ENCODE data around the gene SPATA18.

Gene SPATA18

GRCh38 chr4:52093466-52093865 lies 42.4 kb downstream of the SPATA18 start:
- TF ChIP-seq CTCF (IDR thresholded peaks at IDR 0.05), result no peak
- no peak overlapping the region for H3K4me3 ChIP-seq
- H3K27ac ChIP-seq, result no peak overlapping the region
- no peak for DNase-seq (ENCODE audit: low spot score)

- no peak for TF ChIP-seq CTCF (IDR thresholded peaks at IDR 0.05)
- Histone ChIP-seq H3K4me3 (no peak overlapping the region), H3K27ac (no peak overlapping the region)
- no peak for DNase-seq (ENCODE audit: low spot score)
These were observed 43.5 kb downstream of the SPATA18 start for GRCh38 chr4:52094376-52095145.

GRCh38 chr4:52095374-52095773 lies 44.3 kb downstream of the SPATA18 start:
- Histone ChIP-seq H3K27ac (no peak overlapping the region), H3K4me3 (no peak overlapping the region)
- no peak for TF ChIP-seq CTCF (IDR thresholded peaks at IDR 0.05)
- DNase-seq (ENCODE audit: low spot score), result no peak

- TF ChIP-seq CTCF (IDR thresholded peaks at IDR 0.05), result no peak
- no peak for DNase-seq (ENCODE audit: low spot score)
- Histone ChIP-seq H3K4me3 (no peak overlapping the region), H3K27ac (no peak overlapping the region)
These were observed 44.9 kb downstream of the SPATA18 start for GRCh38 chr4:52096048-52096447.

GRCh38 chr4:52098618-52099017 lies 47.5 kb downstream of the SPATA18 start:
- Histone ChIP-seq H3K27ac (no peak overlapping the region), H3K4me3 (no peak overlapping the region)
- no peak for DNase-seq (ENCODE audit: low spot score)
- no peak for TF ChIP-seq CTCF (IDR thresholded peaks at IDR 0.05)

- no peak for TF ChIP-seq CTCF (IDR thresholded peaks at IDR 0.05)
These were observed 48.9 kb downstream of the SPATA18 start for GRCh38 chr4:52099860-52100461.

GRCh38 chr4:52102587-52102986 lies 51.5 kb downstream of the SPATA18 start:
- Histone ChIP-seq H3K4me3 (no peak overlapping the region), H3K27ac (no peak overlapping the region)
- no peak for DNase-seq (ENCODE audit: low spot score)
- no peak for TF ChIP-seq CTCF (IDR thresholded peaks at IDR 0.05)

More at GRCh38 chr4:52099860-52100461, 48.9 kb downstream of the SPATA18 start:
- H3K27ac ChIP-seq, result no peak overlapping the region
- no peak for DNase-seq (ENCODE audit: low spot score)
- no peak overlapping the region for H3K4me3 ChIP-seq
